ENCODE measurements around the gene SPATA3.

Gene SPATA3

GRCh38 chr2:230949966-230950873, 45.7 kb upstream of the SPATA3 start:
- no peaks in the 10 kb centered on the region for H3K79me2 ChIP-seq (ENCODE audit: low read length)
- peak overlapping the region; percentile 41 for H3K4me2 ChIP-seq (ENCODE audit: low read length)
- no peaks in the 10 kb centered on the region for H3K27me3 ChIP-seq (ENCODE audit: low read depth, low read length)
- H2AFZ ChIP-seq (ENCODE audit: low read depth, low read length): no peak overlapping the region
- peaks cover 34% of the 10 kb centered on the region for H3K4me1 ChIP-seq (ENCODE audit: low read length)
- H3K9ac ChIP-seq (ENCODE audit: low read length): peak overlapping the region; percentile 13; the same call in 1 of the 2 replicates
- H3K36me3 ChIP-seq (replicated peaks; ENCODE audit: low read depth, low read length): no peaks in the 10 kb centered on the region
- H3K27ac ChIP-seq (ENCODE audit: low read length): peak overlapping the region; percentile 19; the same call in 1 of the 2 replicates
- TF ChIP-seq, protein P1, sequence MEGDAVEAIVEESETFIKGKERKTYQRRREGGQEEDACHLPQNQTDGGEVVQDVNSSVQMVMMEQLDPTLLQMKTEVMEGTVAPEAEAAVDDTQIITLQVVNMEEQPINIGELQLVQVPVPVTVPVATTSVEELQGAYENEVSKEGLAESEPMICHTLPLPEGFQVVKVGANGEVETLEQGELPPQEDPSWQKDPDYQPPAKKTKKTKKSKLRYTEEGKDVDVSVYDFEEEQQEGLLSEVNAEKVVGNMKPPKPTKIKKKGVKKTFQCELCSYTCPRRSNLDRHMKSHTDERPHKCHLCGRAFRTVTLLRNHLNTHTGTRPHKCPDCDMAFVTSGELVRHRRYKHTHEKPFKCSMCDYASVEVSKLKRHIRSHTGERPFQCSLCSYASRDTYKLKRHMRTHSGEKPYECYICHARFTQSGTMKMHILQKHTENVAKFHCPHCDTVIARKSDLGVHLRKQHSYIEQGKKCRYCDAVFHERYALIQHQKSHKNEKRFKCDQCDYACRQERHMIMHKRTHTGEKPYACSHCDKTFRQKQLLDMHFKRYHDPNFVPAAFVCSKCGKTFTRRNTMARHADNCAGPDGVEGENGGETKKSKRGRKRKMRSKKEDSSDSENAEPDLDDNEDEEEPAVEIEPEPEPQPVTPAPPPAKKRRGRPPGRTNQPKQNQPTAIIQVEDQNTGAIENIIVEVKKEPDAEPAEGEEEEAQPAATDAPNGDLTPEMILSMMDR (IDR thresholded peaks at IDR 0.05; ENCODE audit: low read depth, low read length): no peak
- no peak for TF ChIP-seq EZH2phosphoT487 (IDR thresholded peaks at IDR 0.05; ENCODE audit: low read depth)
- H4K20me1 ChIP-seq (ENCODE audit: insufficient read depth, low read length): no peaks in the 10 kb centered on the region
- H3K4me3 ChIP-seq (ENCODE audit: low read length): no peak overlapping the region
- no peaks in the 10 kb centered on the region for H3K9me3 ChIP-seq (ENCODE audit: insufficient read depth, low read length)

- peak overlapping the region; percentile 41 for H3K4me2 ChIP-seq (ENCODE audit: low read length)
- no peaks in the 10 kb centered on the region for H3K36me3 ChIP-seq (replicated peaks; ENCODE audit: low read depth, low read length)
- H3K27me3 ChIP-seq (ENCODE audit: low read depth, low read length): no peaks in the 10 kb centered on the region
- H2AFZ ChIP-seq (ENCODE audit: low read depth, low read length): no peak overlapping the region
- TF ChIP-seq, protein P1 (IDR thresholded peaks at IDR 0.05; ENCODE audit: low read depth, low read length): no peak
- TF ChIP-seq EZH2phosphoT487 (IDR thresholded peaks at IDR 0.05; ENCODE audit: low read depth): no peak
- no peaks in the 10 kb centered on the region for H3K9me3 ChIP-seq (ENCODE audit: insufficient read depth, low read length)
- peak overlapping the region; percentile 13; the same call in 1 of the 2 replicates for H3K9ac ChIP-seq (ENCODE audit: low read length)
- no peaks in the 10 kb centered on the region for H3K79me2 ChIP-seq (ENCODE audit: low read length)
- peaks cover 37% of the 10 kb centered on the region for H3K4me1 ChIP-seq (ENCODE audit: low read length)
- H3K4me3 ChIP-seq (ENCODE audit: low read length): no peak overlapping the region
- H4K20me1 ChIP-seq (ENCODE audit: insufficient read depth, low read length): no peaks in the 10 kb centered on the region
- H3K27ac ChIP-seq (ENCODE audit: low read length): no peak overlapping the region; the same call in 1 of the 2 replicates
Observed at GRCh38 chr2:230950874-230951339, 45.0 kb upstream of the SPATA3 start.

- Histone ChIP-seq H4K20me1 (ENCODE audit: insufficient read depth, low read length) (no peaks in the 10 kb centered on the region), H3K4me2 (ENCODE audit: low read length) (no peak overlapping the region), H3K27me3 (ENCODE audit: low read depth, low read length) (no peaks in the 10 kb centered on the region), H3K79me2 (ENCODE audit: low read length) (no peaks in the 10 kb centered on the region), H3K4me1 (ENCODE audit: low read length) (peaks cover 38% of the 10 kb centered on the region), H3K27ac (ENCODE audit: low read length) (no peak overlapping the region), H3K36me3 (replicated peaks; ENCODE audit: low read depth, low read length) (no peaks in the 10 kb centered on the region), H3K4me3 (ENCODE audit: low read length) (no peak overlapping the region), H2AFZ (ENCODE audit: low read depth, low read length) (no peak overlapping the region), H3K9me3 (ENCODE audit: insufficient read depth, low read length) (no peaks in the 10 kb centered on the region), H3K9ac (ENCODE audit: low read length) (no peak overlapping the region)
- TF ChIP-seq, protein P1 (IDR thresholded peaks at IDR 0.05; ENCODE audit: low read depth, low read length): no peak
- TF ChIP-seq EZH2phosphoT487 (IDR thresholded peaks at IDR 0.05; ENCODE audit: low read depth): no peak
Observed at GRCh38 chr2:230951396-230951795, 44.5 kb upstream of the SPATA3 start.

- H3K27me3 ChIP-seq (ENCODE audit: low read depth, low read length): no peaks in the 10 kb centered on the region
- no peak overlapping the region for H3K9ac ChIP-seq (ENCODE audit: low read length)
- no peak overlapping the region for H3K27ac ChIP-seq (ENCODE audit: low read length)
- no peaks in the 10 kb centered on the region for H3K36me3 ChIP-seq (replicated peaks; ENCODE audit: low read depth, low read length)
- H3K79me2 ChIP-seq (ENCODE audit: low read length): no peaks in the 10 kb centered on the region
- no peak for TF ChIP-seq EZH2phosphoT487 (IDR thresholded peaks at IDR 0.05; ENCODE audit: low read depth)
- TF ChIP-seq, protein P1 (IDR thresholded peaks at IDR 0.05; ENCODE audit: low read depth, low read length): no peak
- H3K4me2 ChIP-seq (ENCODE audit: low read length): no peak overlapping the region
- H3K4me1 ChIP-seq (ENCODE audit: low read length): peaks cover 45% of the 10 kb centered on the region
- H3K4me3 ChIP-seq (ENCODE audit: low read length): no peak overlapping the region
- H2AFZ ChIP-seq (ENCODE audit: low read depth, low read length): no peak overlapping the region
- H3K9me3 ChIP-seq (ENCODE audit: insufficient read depth, low read length): no peaks in the 10 kb centered on the region
- H4K20me1 ChIP-seq (ENCODE audit: insufficient read depth, low read length): no peaks in the 10 kb centered on the region
Observed at GRCh38 chr2:230952226-230952956, 43.5 kb upstream of the SPATA3 start.
